Fibroblast of skin of scalp (primary cell): ENCODE results near the gene GLUD1.
A peak's percentile ranks its signal among the peaks of the same experiment; 100 is the strongest.
"Not testable (repeated sequence)": the region's sequence is repeated elsewhere in the genome, so short reads cannot be mapped to it uniquely, and the experiment has no call there.

Experiments
- DNase-seq: peaks from one replicate; pipeline ENCODE4 v3.0.0-alpha.2; 2013

Gene GLUD1

GRCh38 chr10:87038786-87039185 is 55.9 kb downstream of the GLUD1 start:
- DNase-seq, result no peak

GRCh38 chr10:87038286-87038717 is 56.3 kb downstream of the GLUD1 start:
- no peak for DNase-seq

GRCh38 chr10:87036623-87037022 is 58.0 kb downstream of the GLUD1 start:
- no peak for DNase-seq

DNA sequence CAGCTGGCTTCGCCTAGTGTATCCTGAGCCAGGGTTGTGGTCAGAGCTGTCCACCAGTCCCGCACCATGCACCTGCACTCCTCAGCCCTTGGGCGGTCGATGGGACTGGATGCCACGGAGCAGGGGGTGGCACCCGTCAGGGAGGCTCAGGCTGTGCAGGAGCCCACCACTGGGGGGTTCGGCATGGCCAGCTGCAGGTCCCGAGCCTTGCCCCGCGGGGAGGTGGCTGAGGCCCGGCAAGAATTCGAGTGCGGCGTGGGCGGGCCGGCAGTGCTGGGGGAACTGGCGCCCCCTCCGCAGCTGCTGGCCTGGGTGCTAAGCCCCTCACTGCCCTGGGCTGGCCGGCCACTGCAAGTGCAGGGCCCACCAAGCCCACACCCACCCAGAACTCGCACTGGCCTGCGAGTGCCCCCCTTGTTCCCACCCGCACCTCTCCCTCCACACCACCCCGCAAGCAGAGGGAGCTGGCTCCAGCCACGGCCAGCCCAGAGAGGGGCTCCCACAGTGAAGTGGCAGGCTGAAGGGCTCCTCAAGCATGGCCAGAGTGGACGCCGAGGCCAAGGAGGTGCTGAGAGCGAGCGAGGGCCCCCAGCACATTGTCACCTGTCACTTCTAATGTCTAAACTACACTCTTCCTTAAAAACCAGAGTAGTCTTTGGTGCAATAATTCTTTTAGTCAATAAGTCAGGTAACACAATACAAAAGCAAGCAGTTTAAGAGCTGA is 63.6 kb downstream of the GLUD1 start:
- no peak for DNase-seq

- not testable (repeated sequence) for DNase-seq
Measured at GRCh38 chr10:87030419-87030818, 64.2 kb downstream of the GLUD1 start.

DNA sequence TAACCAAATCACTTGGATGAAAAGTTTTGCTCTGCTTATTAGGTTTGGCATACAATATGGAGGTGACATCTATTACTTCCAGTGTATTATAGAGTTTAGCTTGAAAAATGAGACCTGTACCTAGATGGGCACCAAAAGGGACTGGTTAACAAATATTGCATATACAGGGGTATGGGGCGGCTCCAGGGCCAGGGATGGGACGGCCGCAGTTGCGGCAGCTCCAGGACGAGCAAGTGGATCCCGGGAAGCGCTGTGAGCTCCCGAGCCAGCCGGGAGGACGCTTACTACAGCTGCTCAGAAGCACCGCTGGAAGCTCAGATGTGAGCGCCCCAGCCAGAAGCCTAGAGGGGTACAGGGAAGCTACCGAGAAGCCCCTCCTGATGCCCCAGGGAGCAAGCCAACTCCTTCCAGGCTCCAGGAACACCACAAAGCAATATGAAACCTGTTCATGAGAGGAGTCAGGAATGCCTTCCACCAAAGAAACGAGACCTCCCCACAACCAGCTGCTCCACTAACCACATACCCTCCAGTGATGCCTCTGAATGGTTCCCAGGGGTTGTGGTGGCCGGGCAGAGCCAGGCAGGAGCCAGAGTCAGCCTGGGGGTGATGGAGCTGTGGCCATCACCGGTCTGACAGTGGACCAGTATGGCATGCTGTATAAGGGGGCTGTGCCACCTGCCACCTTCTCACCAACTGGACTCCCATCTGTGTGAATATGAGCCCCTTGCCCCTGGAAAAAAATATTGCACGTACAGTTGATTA is 67.7 kb downstream of the GLUD1 start:
- not testable (repeated sequence) for DNase-seq

DNA sequence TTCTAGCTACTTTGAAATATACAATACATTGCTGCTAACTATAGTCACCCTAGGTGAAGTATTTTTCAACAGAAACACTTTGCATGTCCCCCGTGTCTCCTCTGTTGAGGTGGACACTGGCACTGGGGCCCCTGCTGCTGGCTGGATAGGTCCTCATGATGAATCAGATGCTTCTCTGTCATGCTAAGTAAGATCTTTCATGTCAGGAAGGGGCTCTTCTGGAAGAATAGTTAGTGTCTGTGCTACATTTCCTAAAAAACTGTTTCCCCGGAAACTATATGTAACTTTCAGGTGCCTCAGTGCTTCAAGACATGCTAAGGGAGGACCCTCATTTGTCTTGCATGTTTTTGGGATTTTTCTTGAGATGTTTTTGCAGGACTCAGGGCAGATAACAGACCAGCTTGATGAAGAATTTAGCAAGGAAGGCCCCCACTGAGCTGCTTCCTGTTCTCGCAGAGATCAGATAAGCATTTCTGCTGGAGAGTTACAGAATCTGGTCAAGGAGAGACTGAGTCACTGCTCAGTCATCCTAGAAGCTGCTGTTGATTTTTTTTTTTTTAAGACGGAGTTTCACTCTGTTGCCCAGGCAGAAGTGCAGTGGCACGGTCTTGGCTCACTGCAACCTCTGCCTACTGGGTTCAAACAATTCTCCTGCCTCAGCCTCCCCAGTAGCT is 69.2 kb downstream of the GLUD1 start:
- peak; percentile 80 for DNase-seq

GRCh38 chr10:87020056-87020455 is 74.6 kb downstream of the GLUD1 start, which contains the start of gene FAM25A:
TSS of gene FAM25A (plus strand) at chr10:87020294. CDS start at chr10:87020325, 31 bp downstream.
- DNase-seq, result not testable (repeated sequence)

DNA sequence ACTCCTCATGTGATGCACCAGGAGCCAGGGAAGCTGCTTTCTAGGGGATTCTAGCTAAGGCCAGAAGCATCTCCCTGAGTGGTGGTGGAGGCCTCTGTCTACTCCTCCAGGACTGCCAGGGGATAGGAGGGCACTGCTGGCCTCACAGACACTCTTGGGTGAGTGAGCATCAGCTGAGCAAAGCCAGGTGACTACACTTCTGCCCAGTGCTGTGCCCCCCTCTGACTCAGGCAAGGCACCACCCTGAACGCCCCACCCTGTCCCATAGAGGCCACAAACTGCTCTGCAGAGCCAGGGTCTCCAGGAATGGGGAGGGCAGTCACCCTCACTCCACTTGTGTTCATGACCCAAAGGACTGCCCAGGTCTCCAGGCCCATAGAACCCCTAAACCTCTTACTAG is 75.1 kb downstream of the GLUD1 start:
- not testable (repeated sequence) for DNase-seq

GRCh38 chr10:87019066-87019465 is 75.6 kb downstream of the GLUD1 start:
- not testable (repeated sequence) for DNase-seq

DNA sequence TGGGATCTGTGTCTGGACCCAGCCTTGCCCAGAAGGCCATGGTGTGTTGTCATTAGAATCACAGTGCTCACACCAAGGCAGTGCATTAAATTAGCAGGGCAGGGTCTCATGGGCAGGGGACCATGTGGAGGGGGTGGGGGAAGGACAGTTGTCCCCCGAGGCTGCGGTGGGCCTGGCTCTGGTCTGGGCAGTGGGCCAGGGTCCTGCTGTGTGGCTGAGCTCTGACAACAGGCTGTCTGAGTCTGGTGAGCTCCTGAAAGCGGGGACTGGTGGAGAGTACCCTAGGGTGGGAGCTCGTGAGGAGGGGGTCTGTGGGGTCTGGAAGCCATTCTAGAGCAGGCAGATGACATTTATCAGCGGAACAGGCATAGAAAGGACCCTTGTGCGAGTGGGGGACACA is 76.5 kb downstream of the GLUD1 start:
- peak; percentile 11 for DNase-seq

- DNase-seq, result not testable (repeated sequence)
Measured at GRCh38 chr10:87014986-87015716, 79.5 kb downstream of the GLUD1 start.

DNA sequence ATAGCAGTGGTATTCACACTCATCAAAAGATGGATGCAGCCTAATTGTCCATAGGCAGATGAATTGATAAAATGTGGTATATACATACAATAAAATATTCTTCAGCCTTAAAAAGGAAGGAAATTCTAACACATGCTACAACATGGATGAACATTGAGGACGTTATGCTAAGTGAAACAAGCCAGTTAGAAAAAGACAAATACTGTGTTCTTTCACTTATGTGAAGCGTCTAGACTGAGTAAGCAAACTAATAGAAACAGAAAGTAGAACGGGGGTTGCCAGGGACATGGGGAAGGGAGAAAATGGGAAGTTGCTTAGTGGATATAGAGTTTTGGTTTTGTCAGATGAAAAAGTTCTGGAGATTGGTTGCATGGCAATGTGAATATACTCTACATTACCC is 81.1 kb downstream of the GLUD1 start:
- not testable (repeated sequence) for DNase-seq

GRCh38 chr10:87009134-87009696 is 85.4 kb downstream of the GLUD1 start:
- not testable (repeated sequence) for DNase-seq

DNA sequence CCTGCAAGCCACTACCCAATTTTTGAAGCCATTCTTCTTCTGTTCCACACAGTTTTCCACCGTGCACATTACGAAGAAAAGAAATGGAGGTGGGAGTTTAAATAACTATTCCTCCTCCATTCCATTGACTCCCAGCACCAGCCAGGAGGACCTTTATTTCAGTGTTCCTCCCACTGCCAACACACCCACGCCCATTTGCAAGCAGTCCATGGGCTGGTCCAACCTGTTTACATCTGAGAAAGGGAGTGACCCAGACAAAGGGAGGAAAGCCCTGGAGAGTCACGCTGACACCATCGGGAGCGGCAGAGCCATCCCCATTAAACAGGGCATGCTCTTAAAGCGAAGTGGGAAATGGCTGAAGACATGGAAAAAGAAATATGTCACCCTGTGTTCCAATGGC is 86.3 kb downstream of the GLUD1 start:
- not testable (repeated sequence) for DNase-seq

DNA sequence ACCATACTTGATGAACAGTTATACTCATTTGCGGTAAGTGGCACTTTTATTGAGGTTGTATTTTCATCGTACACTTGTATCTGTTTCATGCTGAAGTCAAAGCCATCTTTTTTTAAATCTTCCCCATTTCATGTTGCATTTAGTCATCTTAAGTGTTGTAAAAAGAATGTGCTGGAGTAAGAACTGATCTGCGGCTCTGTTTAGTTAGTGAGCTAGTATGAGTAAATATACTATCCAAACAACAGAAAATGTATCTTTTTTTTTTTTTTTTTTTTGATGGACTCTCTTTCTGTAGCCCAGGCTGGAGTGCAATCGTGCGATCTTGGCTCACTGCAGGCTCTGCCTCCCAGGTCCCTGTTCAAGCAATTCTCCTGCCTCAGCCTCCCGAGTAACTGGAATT is 87.0 kb downstream of the GLUD1 start:
- not testable (repeated sequence) for DNase-seq

- DNase-seq, result peak; percentile 44
Measured at GRCh38 chr10:87007124-87007523, 87.5 kb downstream of the GLUD1 start.

- DNase-seq, result no peak
Measured at GRCh38 chr10:87000491-87000890, 94.2 kb downstream of the GLUD1 start.
